Coronary artery (tissue), 2 donors: ENCODE data around the gene JAM3.
A peak's percentile ranks its signal among the peaks of the same experiment; 100 is the strongest.

ENCODE experiments used
- DNase-seq: peaks from one replicate; pipeline ENCODE4 v3.0.0-alpha.2; 2017; ENCODE audit warnings: low spot score
- H3K27ac ChIP-seq, 2 donors: fragments of 200-600 bp; sonication (generic); one replicate each; pipeline ENCODE4 v1.5.1; 2016 to 2019
- H3K4me3 ChIP-seq: fragments of 200-600 bp; sonication (generic); 2 replicates; pipeline ENCODE4 v1.5.1; 2016; ENCODE audit warnings: mild to moderate bottlenecking, moderate library complexity
- TF ChIP-seq, protein P1 (sequence below): fragments of 200-600 bp; sonication (generic); IDR thresholded peaks from one replicate; pipeline ENCODE4 v1.5.1; 2019; ENCODE audit warnings: antibody characterized with exemption

Gene JAM3

DNA sequence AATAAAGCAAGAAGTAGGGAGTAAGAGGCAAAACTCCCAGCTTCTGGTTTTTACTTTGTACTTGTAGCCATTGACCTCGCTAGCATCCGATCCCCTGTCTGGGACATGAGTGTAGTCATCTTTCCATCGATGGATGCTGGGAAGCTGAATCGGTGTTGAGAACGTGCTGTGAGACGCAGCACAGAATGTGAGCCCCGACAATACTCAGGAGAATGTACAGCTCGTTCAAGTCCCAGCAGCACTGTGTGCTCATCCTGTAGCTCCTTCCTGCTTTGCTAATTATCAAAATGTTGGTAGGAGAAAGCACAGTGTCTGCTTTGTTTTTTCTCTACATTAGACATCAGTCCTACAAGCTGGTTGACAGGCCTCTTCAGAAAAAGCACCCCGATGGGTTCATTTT, 56.6 kb downstream of the JAM3 start:
- DNase-seq: no peak
- peak overlapping the region; percentile 75 for H3K4me3 ChIP-seq
- peak overlapping the region; percentile 40 to 80 for H3K27ac ChIP-seq

DNA sequence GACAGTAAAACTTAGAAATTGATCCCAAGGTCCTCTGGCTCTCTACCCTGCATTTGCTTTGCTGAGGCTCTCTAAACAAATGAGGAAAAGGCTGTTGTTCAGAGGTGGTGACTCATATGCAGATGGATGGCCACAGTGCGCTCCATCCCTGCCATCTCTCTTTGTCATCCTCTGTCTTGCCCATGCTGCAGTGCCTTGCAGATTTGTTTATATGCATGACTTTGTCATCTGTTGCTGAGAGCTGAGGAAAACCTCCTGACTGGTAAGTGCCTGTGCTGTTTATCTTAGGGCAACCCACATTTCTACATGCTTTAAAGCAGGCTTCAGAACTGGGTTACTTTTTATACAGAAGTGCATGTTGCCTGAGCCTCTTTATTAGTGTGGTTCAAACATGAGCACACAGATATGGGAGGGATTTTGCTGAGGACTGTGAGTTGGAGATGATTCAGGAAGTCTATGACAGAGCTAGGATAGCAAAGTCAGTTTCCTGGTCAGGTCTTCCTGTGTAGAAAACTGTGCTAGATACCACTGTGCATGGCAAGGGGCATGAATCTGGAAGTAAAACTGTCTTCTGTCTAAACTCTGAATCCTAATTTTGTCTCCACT, 57.4 kb downstream of the JAM3 start:
- no peak for DNase-seq
- peak overlapping the region; percentile 40 to 80 for H3K27ac ChIP-seq
- peak overlapping the region; percentile 75 for H3K4me3 ChIP-seq
- TF ChIP-seq, protein P1, sequence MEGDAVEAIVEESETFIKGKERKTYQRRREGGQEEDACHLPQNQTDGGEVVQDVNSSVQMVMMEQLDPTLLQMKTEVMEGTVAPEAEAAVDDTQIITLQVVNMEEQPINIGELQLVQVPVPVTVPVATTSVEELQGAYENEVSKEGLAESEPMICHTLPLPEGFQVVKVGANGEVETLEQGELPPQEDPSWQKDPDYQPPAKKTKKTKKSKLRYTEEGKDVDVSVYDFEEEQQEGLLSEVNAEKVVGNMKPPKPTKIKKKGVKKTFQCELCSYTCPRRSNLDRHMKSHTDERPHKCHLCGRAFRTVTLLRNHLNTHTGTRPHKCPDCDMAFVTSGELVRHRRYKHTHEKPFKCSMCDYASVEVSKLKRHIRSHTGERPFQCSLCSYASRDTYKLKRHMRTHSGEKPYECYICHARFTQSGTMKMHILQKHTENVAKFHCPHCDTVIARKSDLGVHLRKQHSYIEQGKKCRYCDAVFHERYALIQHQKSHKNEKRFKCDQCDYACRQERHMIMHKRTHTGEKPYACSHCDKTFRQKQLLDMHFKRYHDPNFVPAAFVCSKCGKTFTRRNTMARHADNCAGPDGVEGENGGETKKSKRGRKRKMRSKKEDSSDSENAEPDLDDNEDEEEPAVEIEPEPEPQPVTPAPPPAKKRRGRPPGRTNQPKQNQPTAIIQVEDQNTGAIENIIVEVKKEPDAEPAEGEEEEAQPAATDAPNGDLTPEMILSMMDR: no peak

More for the DNA sequence above, 56.6 kb downstream of the JAM3 start:
- TF ChIP-seq, protein P1: no peak

DNA sequence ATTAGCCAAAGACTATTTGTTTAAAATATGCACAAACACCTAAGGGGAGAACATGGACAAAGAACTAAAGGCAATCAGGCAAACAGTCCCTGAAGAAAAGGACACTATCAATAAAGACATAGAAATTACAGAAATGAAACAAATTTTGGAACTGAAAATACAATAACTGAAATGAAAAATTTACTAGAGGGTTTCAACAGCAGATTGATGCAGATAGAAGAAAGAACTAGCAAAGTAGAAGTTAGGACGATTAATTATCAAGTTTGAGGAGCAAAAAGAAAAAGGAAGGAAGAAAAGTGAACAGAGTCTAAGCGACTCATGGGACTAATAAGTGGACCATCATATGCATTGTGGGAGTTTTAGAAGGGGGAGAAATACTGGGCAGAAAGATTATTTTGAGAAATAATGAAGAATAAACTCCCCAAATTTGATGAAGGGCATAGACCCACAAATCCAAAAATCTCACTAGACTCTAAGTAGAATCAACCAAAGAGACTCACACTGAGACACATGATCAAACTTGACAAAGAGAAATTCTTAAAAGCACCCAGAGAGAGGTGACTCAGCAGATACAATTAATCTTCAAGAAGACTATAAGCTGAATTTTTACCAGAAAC, 62.9 kb downstream of the JAM3 start:
- no peak overlapping the region for H3K4me3 ChIP-seq

GRCh38 chr11:134132808-134133207, 63.9 kb downstream of the JAM3 start:
- H3K27ac ChIP-seq: peak overlapping the region in 1 of 2 donors; percentile 48
- TF ChIP-seq, protein P1: no peak
- no peak for DNase-seq
- H3K4me3 ChIP-seq: no peak overlapping the region

More for the DNA sequence above, 62.9 kb downstream of the JAM3 start:
- DNase-seq: no peak
- H3K27ac ChIP-seq: no peak overlapping the region
- TF ChIP-seq, protein P1: no peak

DNA sequence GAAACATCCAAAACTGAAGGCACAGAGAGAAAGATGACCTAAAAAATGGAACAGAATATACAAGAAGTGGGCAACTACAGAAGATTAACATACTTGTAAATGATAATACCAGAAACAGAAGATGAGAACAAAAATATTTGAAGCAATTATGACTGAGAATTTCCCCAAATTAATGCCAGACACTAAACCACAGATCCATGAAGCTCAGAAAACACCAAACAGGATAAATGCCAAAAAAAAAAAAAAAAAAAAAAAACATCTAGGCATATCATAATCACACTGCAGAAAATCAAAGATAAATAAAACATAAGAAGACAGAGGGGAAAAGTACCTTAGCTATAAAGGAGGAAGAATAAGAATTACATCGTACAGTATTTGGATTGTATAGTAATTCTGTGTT, 65.3 kb downstream of the JAM3 start:
- no peak overlapping the region for H3K27ac ChIP-seq
- no peak for DNase-seq
- H3K4me3 ChIP-seq: no peak overlapping the region
- TF ChIP-seq, protein P1: no peak

GRCh38 chr11:134138376-134138775, 69.5 kb downstream of the JAM3 start:
- TF ChIP-seq, protein P1: no peak
- no peak overlapping the region for H3K27ac ChIP-seq

GRCh38 chr11:134139303-134139872, 70.5 kb downstream of the JAM3 start:
- Histone ChIP-seq H3K27ac (peak overlapping the region; percentile 35 to 50), H3K4me3 (peak overlapping the region; percentile 35)
- TF ChIP-seq, protein P1: peak; percentile 64
- DNase-seq: no peak

More at GRCh38 chr11:134138376-134138775, 69.5 kb downstream of the JAM3 start:
- no peak for DNase-seq
- H3K4me3 ChIP-seq: no peak overlapping the region
